SK-N-MC (cell line): ENCODE results near the gene S100PBP.

ENCODE experiments used
- EZH2 ChIP-seq: fragments of 200-600 bp; sonication (generic); IDR thresholded peaks from one replicate; pipeline ENCODE4 v1.6.1; 2017; ENCODE audit warnings: antibody characterized with exemption
- FOXP2 ChIP-seq: optimal IDR thresholded peaks from 2 replicates; pipeline ENCODE3; 2011; ENCODE audit warnings: mild to moderate bottlenecking, moderate library complexity; ENCODE audit not compliant: insufficient read depth; ENCODE audit errors: extremely low read length, control extremely low read depth
- POLR2AphosphoS5 ChIP-seq: IDR thresholded peaks from 2 replicates; pipeline ENCODE4 v1.6.1; 2012; ENCODE audit warnings: mild to moderate bottlenecking, low read depth, low read length, borderline replicate concordance

- TF ChIP-seq EZH2, result no peak
- no peak for TF ChIP-seq POLR2AphosphoS5
- no peak for TF ChIP-seq FOXP2
These were observed 83.0 kb downstream of the S100PBP start for GRCh38 chr1:32900371-32900955.
